Measurements from ENCODE around the gene CDH3.

The CDH3 gene

GRCh38 chr16:68739964-68740627, 95.0 kb downstream of the CDH3 start:
- DNase-seq = no peak

- no peak for DNase-seq
Measured at GRCh38 chr16:68740628-68741346, 95.7 kb downstream of the CDH3 start.

GRCh38 chr16:68743664-68744063, 98.6 kb downstream of the CDH3 start:
- no peak for DNase-seq

- no peak for DNase-seq
Measured at GRCh38 chr16:68744744-68745280, 99.7 kb downstream of the CDH3 start.

DNA sequence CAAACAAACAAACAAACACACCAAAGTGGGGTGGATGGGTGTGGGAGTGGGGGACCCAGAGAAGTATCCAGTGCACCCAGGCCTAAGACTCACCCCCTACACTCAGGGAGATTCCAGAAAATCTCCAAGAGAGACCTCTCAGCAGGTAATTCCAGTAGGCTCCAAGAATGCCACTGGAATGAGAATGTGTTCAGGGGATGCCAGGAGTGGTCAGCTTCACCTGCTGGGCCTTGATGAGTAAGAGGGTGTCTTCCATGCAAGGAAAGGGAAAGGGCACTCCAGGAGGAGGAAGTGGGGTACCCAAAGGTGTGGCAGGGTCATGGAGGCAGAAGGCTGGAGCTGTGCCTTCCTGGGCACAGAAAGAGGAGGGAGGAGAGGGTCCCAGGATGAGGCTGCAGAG, 101.8 kb downstream of the CDH3 start:
- DNase-seq = no peak

GRCh38 chr16:68749432-68749831, 104.3 kb downstream of the CDH3 start:
- no peak for DNase-seq
